HG03039 (cell line): ENCODE data around the gene AGMO.

Experiments used
- ATAC-seq: cut with Tn5 transposase; IDR thresholded peaks from one replicate; pipeline ENCODE4 v1.9.1; 2021; ENCODE audit warnings: mild to moderate bottlenecking, moderate library complexity; ENCODE audit not compliant: unreplicated experiment

AGMO gene

GRCh38 chr7:15504351-15504750 is 57.5 kb downstream of the AGMO start:
- no peak for ATAC-seq

DNA sequence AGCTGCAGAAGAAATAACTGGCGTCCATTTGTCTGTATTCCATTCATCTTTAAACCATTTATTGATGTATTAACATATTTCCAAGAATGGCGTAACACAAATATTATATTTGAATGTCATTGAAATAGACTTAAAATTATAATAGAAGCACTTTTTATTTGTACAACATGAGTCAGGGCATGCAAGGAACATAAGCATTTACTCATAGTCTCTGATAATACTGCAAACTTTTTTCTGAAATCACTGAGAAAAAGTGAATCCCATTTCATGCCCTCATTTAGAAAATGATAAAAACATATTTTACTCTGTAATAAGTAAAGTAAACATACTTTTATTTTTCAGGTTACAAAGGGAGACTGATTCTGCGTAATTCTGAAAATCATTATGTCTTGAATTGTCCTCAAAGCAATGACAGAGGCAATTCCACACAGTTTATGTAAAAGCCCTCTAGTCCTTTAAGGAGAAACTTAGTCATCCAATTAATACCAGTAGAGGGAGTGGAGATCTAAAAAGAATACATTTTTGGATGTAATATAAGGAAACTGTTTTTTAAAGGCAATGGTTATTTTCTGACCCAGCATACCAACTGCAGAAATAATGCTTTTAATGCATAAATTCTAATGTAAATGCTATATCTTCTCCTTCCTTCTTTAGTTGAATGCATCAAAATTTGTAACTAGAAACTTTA is 58.1 kb downstream of the AGMO start:
- ATAC-seq: no peak

DNA sequence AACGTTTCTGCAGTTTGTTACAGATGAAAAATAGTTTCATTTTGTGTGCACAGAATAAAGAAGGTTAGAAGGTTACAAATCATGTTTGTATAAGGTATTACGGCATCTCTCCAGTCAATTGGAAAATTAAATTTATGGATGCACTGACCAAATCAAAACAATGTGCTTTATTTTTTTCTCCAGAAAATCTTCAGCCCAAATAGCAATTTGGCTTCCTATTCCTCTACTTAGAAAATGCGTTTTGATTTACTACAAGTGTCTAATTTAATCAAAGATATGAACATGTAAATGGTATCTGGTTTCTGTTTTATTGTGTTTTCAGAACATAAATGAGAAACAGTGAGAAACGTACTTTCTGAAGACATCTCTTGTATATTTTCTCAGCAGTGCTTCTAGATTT is 63.4 kb downstream of the AGMO start:
- ATAC-seq: no peak

DNA sequence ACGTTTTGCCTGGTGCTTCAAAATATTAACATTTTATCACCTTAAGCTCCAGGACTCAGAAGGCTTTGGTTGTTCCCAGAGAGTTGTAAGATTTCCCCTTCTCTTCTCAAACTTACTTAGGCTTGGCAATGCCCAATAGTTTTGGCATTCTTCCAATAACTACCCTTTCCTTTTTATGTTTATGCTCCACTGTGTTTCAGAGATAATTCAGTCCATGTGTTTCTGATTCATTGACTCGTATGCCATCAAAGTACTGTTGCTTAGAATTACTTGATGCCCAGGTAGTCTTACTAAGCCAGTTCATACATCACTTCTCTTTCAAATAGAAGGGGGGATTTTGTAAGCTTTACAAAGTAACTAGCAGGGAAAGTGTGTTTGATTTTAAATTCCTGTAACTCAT is 66.6 kb downstream of the AGMO start:
- no peak for ATAC-seq

DNA sequence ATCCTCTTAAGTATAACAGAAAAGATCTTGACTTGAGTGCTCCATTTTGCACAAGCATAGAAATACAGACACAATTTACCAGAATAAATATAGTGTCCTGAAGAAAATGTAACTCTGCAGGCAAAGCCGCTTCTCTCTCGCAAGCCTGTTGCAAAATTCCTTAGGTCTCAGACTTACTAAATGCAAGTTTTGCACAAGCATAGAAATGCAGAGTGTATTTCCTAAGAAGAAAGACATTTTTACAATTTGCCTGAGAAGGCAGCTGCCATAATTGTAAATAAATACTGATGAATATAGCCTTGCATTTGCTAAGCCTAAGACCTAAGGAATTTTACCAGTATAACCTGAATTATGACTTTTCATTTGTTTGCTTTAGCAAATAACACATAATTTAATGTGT is 67.1 kb downstream of the AGMO start:
- no peak for ATAC-seq

- no peak for ATAC-seq
These were observed 70.5 kb downstream of the AGMO start for GRCh38 chr7:15491361-15491760.

GRCh38 chr7:15490291-15490690 is 71.5 kb downstream of the AGMO start:
- ATAC-seq: no peak

GRCh38 chr7:15489861-15490260 is 72.0 kb downstream of the AGMO start:
- ATAC-seq: no peak

DNA sequence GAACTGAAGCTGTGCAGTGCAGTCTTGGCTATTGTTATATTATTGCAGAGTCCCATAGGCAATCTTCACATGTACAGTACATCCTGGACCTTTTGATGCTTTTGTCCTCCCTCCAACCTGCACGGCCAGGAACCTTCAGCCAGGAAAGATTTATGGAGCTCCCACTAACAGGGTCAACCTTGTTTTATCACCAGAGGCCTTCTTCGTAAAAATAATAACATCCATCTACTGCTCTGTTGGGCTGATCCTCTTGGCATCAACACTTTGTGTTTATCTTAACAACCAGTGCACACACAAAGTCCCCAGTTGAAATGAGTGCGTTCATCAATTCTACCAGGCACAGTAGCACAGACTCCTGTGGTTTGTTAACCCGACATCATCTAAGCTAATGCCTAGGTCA is 72.4 kb downstream of the AGMO start:
- ATAC-seq: no peak

DNA sequence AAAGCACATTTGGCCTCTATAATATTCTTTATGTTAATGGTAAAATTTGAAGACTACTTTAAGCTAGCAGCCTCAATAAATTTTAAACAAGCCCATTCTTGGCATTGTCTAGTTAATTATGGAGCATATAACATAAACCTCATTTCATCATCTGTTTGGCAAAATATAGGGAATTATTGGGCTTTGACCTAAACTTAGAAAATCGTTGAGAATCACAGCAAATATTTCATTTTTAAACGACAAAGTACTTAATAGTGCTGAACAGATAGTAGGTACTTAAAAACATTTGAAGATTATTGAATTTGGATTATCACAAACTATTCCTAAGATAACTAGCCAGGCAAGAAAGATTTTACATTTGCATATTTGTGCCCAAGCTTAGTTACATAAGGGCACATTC is 73.4 kb downstream of the AGMO start:
- ATAC-seq: no peak

DNA sequence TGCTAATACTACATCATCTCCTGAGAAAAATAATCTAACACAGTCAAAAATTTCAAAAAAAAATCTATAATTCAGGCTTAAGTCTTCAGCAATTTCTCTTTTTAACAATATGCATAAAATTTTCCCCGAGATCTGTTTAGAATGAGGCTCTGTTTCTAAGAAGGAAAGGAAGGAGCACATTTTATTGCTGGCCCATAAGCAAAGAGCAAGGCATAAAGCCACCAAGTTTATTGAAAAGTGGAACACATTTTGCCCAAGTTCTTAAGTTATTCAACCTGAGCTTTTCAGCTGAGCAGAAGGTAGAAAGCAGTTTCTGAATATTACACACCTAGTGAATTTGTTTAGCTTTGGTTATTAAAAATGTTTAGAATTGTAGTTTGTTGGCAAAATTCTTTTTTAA is 73.9 kb downstream of the AGMO start:
- ATAC-seq: no peak

DNA sequence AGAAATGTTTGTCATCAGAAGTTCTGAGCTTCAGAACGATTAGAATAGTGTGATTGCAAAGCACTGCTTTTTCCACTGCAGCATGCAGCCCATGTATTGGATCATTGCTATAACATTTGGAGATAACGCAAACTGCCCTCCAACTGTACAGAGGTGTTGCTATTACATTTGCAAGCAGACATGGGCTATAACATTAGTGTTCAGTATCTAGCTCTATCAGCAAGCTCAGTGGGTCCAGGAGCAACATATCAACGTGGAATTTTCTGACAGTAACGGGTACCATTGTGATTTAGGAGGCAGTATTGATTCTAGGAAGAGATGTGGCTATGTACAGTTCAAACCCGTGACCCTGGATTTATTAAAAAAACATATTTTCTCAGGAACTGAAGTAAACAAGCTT is 75.8 kb downstream of the AGMO start:
- ATAC-seq: no peak

GRCh38 chr7:15485431-15485830 is 76.4 kb downstream of the AGMO start:
- ATAC-seq: no peak

DNA sequence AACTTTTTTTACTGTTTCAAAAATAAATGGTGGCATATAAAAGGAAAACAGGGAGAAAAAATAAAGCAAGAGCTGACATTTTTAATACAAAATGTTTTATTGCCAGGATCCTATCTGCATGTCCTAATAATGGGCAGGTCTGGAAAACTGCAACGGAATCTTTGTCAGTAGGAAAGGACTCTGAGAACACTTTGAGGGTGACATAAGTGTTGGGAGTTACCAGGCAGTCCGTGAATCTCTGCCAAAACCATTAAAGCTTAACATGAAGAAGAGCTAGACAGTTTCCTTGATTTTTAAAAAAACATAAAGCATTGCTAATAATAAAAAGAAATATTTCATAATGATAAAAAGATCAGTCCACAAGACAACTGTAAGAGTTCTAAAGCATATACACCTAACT is 80.7 kb downstream of the AGMO start:
- no peak for ATAC-seq

DNA sequence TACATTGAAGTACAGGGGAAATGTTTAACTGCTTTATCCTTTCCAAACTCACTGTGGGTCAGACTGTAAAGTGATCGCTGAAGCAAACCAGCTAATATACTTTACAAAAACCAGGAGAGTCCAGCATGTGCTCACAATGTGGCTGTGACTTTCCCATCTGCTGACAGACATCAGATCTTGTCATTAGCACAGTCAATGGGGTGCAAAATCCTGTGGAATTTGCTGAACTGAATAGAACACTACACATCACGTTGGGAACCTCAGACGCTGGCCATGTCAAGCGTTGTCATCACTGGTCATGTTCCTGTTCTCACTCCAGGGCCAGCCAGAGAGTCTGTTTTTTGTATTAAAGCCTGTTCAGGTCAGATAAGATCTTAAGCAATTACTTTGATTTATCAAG is 83.4 kb downstream of the AGMO start:
- no peak for ATAC-seq

DNA sequence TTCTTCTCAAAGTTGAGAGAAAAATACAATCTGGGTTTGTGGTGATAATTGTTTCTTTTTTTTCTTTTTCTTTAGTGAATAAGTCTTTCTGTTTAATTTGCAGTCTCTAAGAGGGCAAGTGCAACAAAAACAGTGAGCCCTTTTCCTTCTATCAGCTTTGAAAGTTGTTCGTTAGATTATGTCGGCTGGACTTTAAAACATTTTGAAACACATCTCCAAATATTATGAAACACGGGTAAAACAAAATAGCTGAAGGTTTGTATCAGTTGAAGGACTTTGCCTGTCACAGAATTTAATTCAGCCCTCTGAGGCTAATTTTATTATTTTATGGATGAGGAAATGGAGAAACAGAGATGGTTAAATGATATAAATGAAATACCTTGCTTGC is 85.3 kb downstream of the AGMO start:
- no peak for ATAC-seq

DNA sequence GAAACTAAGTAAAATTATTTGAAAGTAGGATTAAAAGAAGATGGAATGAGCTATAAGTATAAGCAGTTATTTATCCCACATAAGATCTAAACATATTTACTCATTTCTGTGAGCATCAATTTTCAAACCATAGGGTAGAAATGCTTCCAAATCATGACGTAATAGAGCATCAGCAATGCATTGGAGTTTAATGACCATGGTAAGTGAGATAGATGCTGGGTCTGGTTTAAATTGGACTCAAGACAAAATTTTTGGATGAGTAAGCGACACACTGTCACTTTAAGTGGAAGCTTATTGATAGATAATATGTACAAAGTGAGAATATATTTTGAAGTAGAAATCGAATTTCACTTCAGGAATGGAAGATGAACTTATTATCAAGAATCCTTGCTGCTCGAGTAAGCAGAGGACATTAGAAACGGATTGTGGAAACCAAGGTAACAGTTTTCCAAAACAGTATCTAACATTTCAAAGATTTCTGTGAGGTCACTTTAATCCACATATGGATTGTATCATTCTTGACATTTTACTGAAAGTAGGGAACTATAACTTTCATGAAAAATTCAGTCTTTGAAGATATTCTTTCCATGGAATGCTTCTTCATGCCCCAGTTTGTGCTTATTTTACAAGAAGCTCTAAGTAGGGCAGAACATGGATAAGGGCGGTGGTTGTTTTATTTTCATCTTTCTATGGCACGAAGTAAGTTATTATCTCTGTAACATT is 85.8 kb downstream of the AGMO start:
- ATAC-seq: no peak

DNA sequence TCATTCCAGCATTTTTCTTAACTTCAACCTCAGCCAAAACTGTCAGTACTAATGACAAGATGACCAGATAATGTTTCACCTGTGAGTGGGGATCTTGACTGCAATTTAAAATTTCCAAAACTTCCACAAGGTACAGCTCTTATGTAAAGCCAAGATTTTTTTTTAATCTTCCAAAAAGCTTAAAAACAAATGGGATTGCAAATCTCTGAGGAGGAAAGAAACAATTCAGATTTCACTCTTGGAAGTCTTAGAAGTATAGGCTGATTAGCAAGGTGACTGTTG is 90.2 kb downstream of the AGMO start:
- no peak for ATAC-seq

- ATAC-seq: no peak
These were observed 90.8 kb downstream of the AGMO start for GRCh38 chr7:15470825-15471668.

DNA sequence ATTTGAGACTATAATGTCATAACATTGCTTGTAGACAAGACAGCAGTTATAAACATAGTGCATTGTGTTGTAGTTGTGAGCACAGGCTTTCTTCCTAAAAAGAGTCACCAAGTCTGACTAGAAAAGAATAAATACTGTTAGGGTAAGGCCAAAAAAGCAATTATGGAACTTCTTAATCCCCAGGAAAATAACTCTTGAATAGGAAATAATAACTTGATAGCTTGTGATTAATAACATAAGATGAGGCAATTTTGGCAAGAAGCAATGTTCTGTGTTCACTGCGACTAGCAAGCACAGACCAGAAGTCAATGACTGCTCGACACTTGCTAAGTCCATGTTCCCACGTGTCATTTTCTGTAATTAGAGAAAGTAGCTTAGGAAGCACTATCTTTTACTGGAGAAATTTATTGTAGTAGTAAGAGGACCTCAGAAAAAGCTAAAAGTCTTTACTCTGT is 97.1 kb downstream of the AGMO start:
- ATAC-seq: no peak

GRCh38 chr7:15463801-15464666 is 97.8 kb downstream of the AGMO start:
- no peak for ATAC-seq
